ENCODE measurements around the gene RABL6.

The RABL6 gene

GRCh38 chr9:136805207-136805740 is 2.5 kb upstream of the RABL6 start:
- Histone ChIP-seq H3K4me3 (ENCODE audit: insufficient read length, low read depth) (no peak overlapping the region), H3K27me3 (ENCODE audit: insufficient read depth, insufficient read length) (peaks cover 5% of the 10 kb centered on the region), H3K9ac (ENCODE audit: insufficient read length, low read depth) (peak overlapping the region; percentile 16), H3K36me3 (ENCODE audit: insufficient read depth, insufficient read length, low read length) (peaks cover 50% of the 10 kb centered on the region), H3K4me1 (ENCODE audit: insufficient read depth, insufficient read length) (peaks cover 6% of the 10 kb centered on the region), H3K9me3 (ENCODE audit: insufficient read depth, low read length) (no peaks in the 10 kb centered on the region)
- no peak for DNase-seq (ENCODE audit: low read depth, low spot score)
- TF ChIP-seq SUZ12 (IDR thresholded peaks at IDR 0.05; ENCODE audit: extremely low read depth, insufficient read depth, insufficient read length) = no peak
- no peak for TF ChIP-seq YY1 (IDR thresholded peaks at IDR 0.05; ENCODE audit: insufficient read depth, insufficient read length)
- TF ChIP-seq ZNF274 (IDR thresholded peaks at IDR 0.05; ENCODE audit: low read depth, low read length) = no peak

GRCh38 chr9:136806067-136806466 is 1.7 kb upstream of the RABL6 start:
- peaks cover 56% of the 10 kb centered on the region for H3K36me3 ChIP-seq (ENCODE audit: insufficient read depth, insufficient read length, low read length)
- H3K9me3 ChIP-seq (ENCODE audit: insufficient read depth, low read length) = no peaks in the 10 kb centered on the region
- no peak overlapping the region for H3K4me3 ChIP-seq (ENCODE audit: insufficient read length, low read depth)
- peak overlapping the region; percentile 92 for H3K9ac ChIP-seq (ENCODE audit: insufficient read length, low read depth)
- no peak for DNase-seq (ENCODE audit: low read depth, low spot score)
- TF ChIP-seq SUZ12 (IDR thresholded peaks at IDR 0.05; ENCODE audit: extremely low read depth, insufficient read depth, insufficient read length) (no peak), YY1 (IDR thresholded peaks at IDR 0.05; ENCODE audit: insufficient read depth, insufficient read length) (no peak), ZNF274 (IDR thresholded peaks at IDR 0.05; ENCODE audit: low read depth, low read length) (no peak)
- peaks cover 6% of the 10 kb centered on the region for H3K4me1 ChIP-seq (ENCODE audit: insufficient read depth, insufficient read length)
- H3K27me3 ChIP-seq (ENCODE audit: insufficient read depth, insufficient read length) = peaks cover 5% of the 10 kb centered on the region

GRCh38 chr9:136806631-136807201 is 1.0 kb upstream of the RABL6 start:
- H3K36me3 ChIP-seq (ENCODE audit: insufficient read depth, insufficient read length, low read length) = peaks cover 61% of the 10 kb centered on the region
- peak overlapping the region; percentile 80 for H3K4me3 ChIP-seq (ENCODE audit: insufficient read length, low read depth)
- TF ChIP-seq ZNF274 (IDR thresholded peaks at IDR 0.05; ENCODE audit: low read depth, low read length) (no peak), YY1 (IDR thresholded peaks at IDR 0.05; ENCODE audit: insufficient read depth, insufficient read length) (no peak), SUZ12 (IDR thresholded peaks at IDR 0.05; ENCODE audit: extremely low read depth, insufficient read depth, insufficient read length) (no peak)

GRCh38 chr9:136808075-136808805 is 492 bp downstream of the RABL6 start:
- H3K27me3 ChIP-seq (ENCODE audit: insufficient read depth, insufficient read length) = no peaks in the 10 kb centered on the region
- TF ChIP-seq ZNF274 (IDR thresholded peaks at IDR 0.05; ENCODE audit: low read depth, low read length) (no peak), SUZ12 (IDR thresholded peaks at IDR 0.05; ENCODE audit: extremely low read depth, insufficient read depth, insufficient read length) (no peak), YY1 (IDR thresholded peaks at IDR 0.05; ENCODE audit: insufficient read depth, insufficient read length) (no peak)
- H3K4me3 ChIP-seq (ENCODE audit: insufficient read length, low read depth) = peak overlapping the region; percentile 80
- peaks cover 76% of the 10 kb centered on the region for H3K36me3 ChIP-seq (ENCODE audit: insufficient read depth, insufficient read length, low read length)
- no peaks in the 10 kb centered on the region for H3K9me3 ChIP-seq (ENCODE audit: insufficient read depth, low read length)
- no peak for DNase-seq (ENCODE audit: low read depth, low spot score)
- peak overlapping the region; percentile 99 for H3K9ac ChIP-seq (ENCODE audit: insufficient read length, low read depth)
- peaks cover 9% of the 10 kb centered on the region for H3K4me1 ChIP-seq (ENCODE audit: insufficient read depth, insufficient read length)

More at GRCh38 chr9:136806631-136807201, 1.0 kb upstream of the RABL6 start:
- Histone ChIP-seq H3K9ac (ENCODE audit: insufficient read length, low read depth) (peak overlapping the region; percentile 92), H3K9me3 (ENCODE audit: insufficient read depth, low read length) (no peaks in the 10 kb centered on the region), H3K27me3 (ENCODE audit: insufficient read depth, insufficient read length) (peaks cover 5% of the 10 kb centered on the region), H3K4me1 (ENCODE audit: insufficient read depth, insufficient read length) (peaks cover 6% of the 10 kb centered on the region)
- no peak for DNase-seq (ENCODE audit: low read depth, low spot score)

GRCh38 chr9:136808806-136809158 is 1.0 kb downstream of the RABL6 start:
- H3K9ac ChIP-seq (ENCODE audit: insufficient read length, low read depth) = peak overlapping the region; percentile 99
- H3K36me3 ChIP-seq (ENCODE audit: insufficient read depth, insufficient read length, low read length) = peaks cover 74% of the 10 kb centered on the region
- H3K27me3 ChIP-seq (ENCODE audit: insufficient read depth, insufficient read length) = no peaks in the 10 kb centered on the region
- H3K9me3 ChIP-seq (ENCODE audit: insufficient read depth, low read length) = no peaks in the 10 kb centered on the region
- no peak for TF ChIP-seq YY1 (IDR thresholded peaks at IDR 0.05; ENCODE audit: insufficient read depth, insufficient read length)
- no peak for TF ChIP-seq SUZ12 (IDR thresholded peaks at IDR 0.05; ENCODE audit: extremely low read depth, insufficient read depth, insufficient read length)
- TF ChIP-seq ZNF274 (IDR thresholded peaks at IDR 0.05; ENCODE audit: low read depth, low read length) = no peak
- H3K4me3 ChIP-seq (ENCODE audit: insufficient read length, low read depth) = peak overlapping the region; percentile 80
- DNase-seq (ENCODE audit: low read depth, low spot score) = no peak
- H3K4me1 ChIP-seq (ENCODE audit: insufficient read depth, insufficient read length) = peaks cover 9% of the 10 kb centered on the region

- H3K4me3 ChIP-seq (ENCODE audit: insufficient read length, low read depth) = no peak overlapping the region
- H3K36me3 ChIP-seq (ENCODE audit: insufficient read depth, insufficient read length, low read length) = peaks cover 71% of the 10 kb centered on the region
- DNase-seq (ENCODE audit: low read depth, low spot score) = no peak
- TF ChIP-seq SUZ12 (IDR thresholded peaks at IDR 0.05; ENCODE audit: extremely low read depth, insufficient read depth, insufficient read length) (no peak), YY1 (IDR thresholded peaks at IDR 0.05; ENCODE audit: insufficient read depth, insufficient read length) (no peak), ZNF274 (IDR thresholded peaks at IDR 0.05; ENCODE audit: low read depth, low read length) (no peak)
- no peak overlapping the region for H3K9ac ChIP-seq (ENCODE audit: insufficient read length, low read depth)
- no peaks in the 10 kb centered on the region for H3K27me3 ChIP-seq (ENCODE audit: insufficient read depth, insufficient read length)
- no peaks in the 10 kb centered on the region for H3K9me3 ChIP-seq (ENCODE audit: insufficient read depth, low read length)
- H3K4me1 ChIP-seq (ENCODE audit: insufficient read depth, insufficient read length) = peaks cover 3% of the 10 kb centered on the region
Measured at GRCh38 chr9:136814725-136815421, 7.1 kb downstream of the RABL6 start.

GRCh38 chr9:136815422-136815782 is 7.7 kb downstream of the RABL6 start:
- peaks cover 70% of the 10 kb centered on the region for H3K36me3 ChIP-seq (ENCODE audit: insufficient read depth, insufficient read length, low read length)
- H3K27me3 ChIP-seq (ENCODE audit: insufficient read depth, insufficient read length) = no peaks in the 10 kb centered on the region
- H3K9ac ChIP-seq (ENCODE audit: insufficient read length, low read depth) = no peak overlapping the region
- H3K4me1 ChIP-seq (ENCODE audit: insufficient read depth, insufficient read length) = peaks cover 3% of the 10 kb centered on the region
- H3K9me3 ChIP-seq (ENCODE audit: insufficient read depth, low read length) = no peaks in the 10 kb centered on the region
- TF ChIP-seq ZNF274 (IDR thresholded peaks at IDR 0.05; ENCODE audit: low read depth, low read length) (no peak), YY1 (IDR thresholded peaks at IDR 0.05; ENCODE audit: insufficient read depth, insufficient read length) (no peak), SUZ12 (IDR thresholded peaks at IDR 0.05; ENCODE audit: extremely low read depth, insufficient read depth, insufficient read length) (no peak)
- DNase-seq (ENCODE audit: low read depth, low spot score) = no peak
- no peak overlapping the region for H3K4me3 ChIP-seq (ENCODE audit: insufficient read length, low read depth)
